SU-DHL-6 (cell line): ENCODE data around the gene KLHL17.

ENCODE experiments used
- H2AFZ ChIP-seq: fragments of 200-600 bp; sonication (generic); 2 replicates; pipeline ENCODE4 v1.6.1; 2014; ENCODE audit warnings: low read depth, mild to moderate bottlenecking, moderate library complexity, mixed read lengths, antibody characterized with exemption, low read length; ENCODE audit not compliant: severe bottlenecking
- H3F3A ChIP-seq: fragments of 200-600 bp; shearing (Covaris generic); 2 replicates; pipeline ENCODE4 v1.6.0; 2016; ENCODE audit warnings: antibody characterized with exemption, mild to moderate bottlenecking; ENCODE audit not compliant: insufficient read depth
- H3K27ac ChIP-seq: fragments of 200-600 bp; sonication (generic); 2 replicates; pipeline ENCODE4 v1.5.1; 2016; ENCODE audit warnings: low read depth, mild to moderate bottlenecking, low read length, moderate library complexity, mixed read lengths
- H3K27me3 ChIP-seq: fragments of 200-600 bp; sonication (generic), shearing (Covaris generic); 2 replicates; pipeline ENCODE4 v1.6.0; 2014; ENCODE audit warnings: mild to moderate bottlenecking, low read length
- H3K36me3 ChIP-seq: fragments of 200-600 bp; sonication (generic); 2 replicates; pipeline ENCODE4 v1.6.1; 2014; ENCODE audit warnings: mild to moderate bottlenecking, low read length, mixed read lengths
- H3K4me2 ChIP-seq: fragments of 300-600, 200-600 bp; shearing (Covaris generic), sonication (generic); 2 replicates; pipeline ENCODE4 v1.6.0; 2014; ENCODE audit warnings: low read length, low read depth, mild to moderate bottlenecking; ENCODE audit not compliant: poor library complexity, severe bottlenecking
- H3K4me3 ChIP-seq: fragments of 200-600 bp; sonication (generic); 2 replicates; pipeline ENCODE4 v1.5.1; 2014; ENCODE audit warnings: antibody characterized with exemption, low read length, mild to moderate bottlenecking, mixed read lengths; ENCODE audit not compliant: insufficient read depth, poor library complexity, severe bottlenecking
- H3K79me2 ChIP-seq: fragments of 200-600 bp; sonication (generic); 2 replicates; pipeline ENCODE4 v1.6.1; 2014; ENCODE audit warnings: mild to moderate bottlenecking, low read length, moderate library complexity; ENCODE audit not compliant: insufficient read depth
- H3K9ac ChIP-seq: fragments of 200-600 bp; sonication (generic); 2 replicates; pipeline ENCODE4 v1.7.0; 2014; ENCODE audit warnings: mild to moderate bottlenecking, low read length
- H3K9me2 ChIP-seq: fragments of 200-600 bp; sonication (generic); replicated peaks from 2 replicates; pipeline ENCODE4 v1.6.1; 2014; ENCODE audit warnings: low read length; ENCODE audit not compliant: insufficient read depth
- H3K9me3 ChIP-seq: fragments of 200-600 bp; sonication (generic); 2 replicates; pipeline ENCODE4 v1.6.1; 2014; ENCODE audit warnings: low read length, mixed read lengths; ENCODE audit not compliant: insufficient read depth
- H4K20me1 ChIP-seq: fragments of 200-600 bp; sonication (generic); 2 replicates; pipeline ENCODE4 v1.6.1; 2014; ENCODE audit warnings: low read depth, mild to moderate bottlenecking, antibody characterized with exemption, low read length, moderate library complexity, mixed read lengths
- EZH2phosphoT487 ChIP-seq: fragments of 200-600 bp; sonication (generic), shearing (Covaris generic); conservative IDR thresholded peaks from 2 replicates; pipeline ENCODE4 v1.6.1; 2018; ENCODE audit warnings: mild to moderate bottlenecking, antibody characterized with exemption, low read length, moderate library complexity, mixed read lengths
- TF ChIP-seq, protein P1 (sequence below): fragments of 200-600 bp; sonication (generic); IDR thresholded peaks from one replicate; pipeline ENCODE4 v1.5.1; 2017; ENCODE audit warnings: antibody characterized with exemption, mild to moderate bottlenecking, low read length, moderate library complexity; ENCODE audit not compliant: insufficient read depth, poor library complexity, severe bottlenecking

The KLHL17 gene

DNA sequence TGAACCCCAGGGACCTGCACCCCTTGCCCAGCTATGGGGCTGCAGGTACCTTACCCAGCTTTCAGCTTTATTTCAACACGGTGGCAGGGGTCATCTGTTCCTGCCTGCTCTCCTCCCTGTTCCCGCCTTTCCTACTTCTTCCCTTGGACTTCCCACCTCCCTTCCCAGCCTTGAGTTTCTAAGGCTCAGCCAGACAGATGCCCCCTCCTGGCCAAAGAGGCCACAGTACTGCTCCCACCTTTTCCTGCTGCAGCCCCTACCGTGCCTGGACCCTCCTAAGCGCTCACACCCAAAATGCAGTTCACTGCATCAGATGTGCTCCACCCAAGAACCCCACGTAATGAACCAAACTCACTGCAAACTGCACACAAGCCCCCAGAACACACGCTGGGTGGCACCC, 9.0 kb upstream of the KLHL17 start:
- H3K27ac ChIP-seq, result no peak overlapping the region
- H3K36me3 ChIP-seq, result no peaks in the 10 kb centered on the region; the same call in 1 of the 2 replicates
- no peaks in the 10 kb centered on the region for H4K20me1 ChIP-seq
- TF ChIP-seq, protein P1, sequence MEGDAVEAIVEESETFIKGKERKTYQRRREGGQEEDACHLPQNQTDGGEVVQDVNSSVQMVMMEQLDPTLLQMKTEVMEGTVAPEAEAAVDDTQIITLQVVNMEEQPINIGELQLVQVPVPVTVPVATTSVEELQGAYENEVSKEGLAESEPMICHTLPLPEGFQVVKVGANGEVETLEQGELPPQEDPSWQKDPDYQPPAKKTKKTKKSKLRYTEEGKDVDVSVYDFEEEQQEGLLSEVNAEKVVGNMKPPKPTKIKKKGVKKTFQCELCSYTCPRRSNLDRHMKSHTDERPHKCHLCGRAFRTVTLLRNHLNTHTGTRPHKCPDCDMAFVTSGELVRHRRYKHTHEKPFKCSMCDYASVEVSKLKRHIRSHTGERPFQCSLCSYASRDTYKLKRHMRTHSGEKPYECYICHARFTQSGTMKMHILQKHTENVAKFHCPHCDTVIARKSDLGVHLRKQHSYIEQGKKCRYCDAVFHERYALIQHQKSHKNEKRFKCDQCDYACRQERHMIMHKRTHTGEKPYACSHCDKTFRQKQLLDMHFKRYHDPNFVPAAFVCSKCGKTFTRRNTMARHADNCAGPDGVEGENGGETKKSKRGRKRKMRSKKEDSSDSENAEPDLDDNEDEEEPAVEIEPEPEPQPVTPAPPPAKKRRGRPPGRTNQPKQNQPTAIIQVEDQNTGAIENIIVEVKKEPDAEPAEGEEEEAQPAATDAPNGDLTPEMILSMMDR, result no peak
- no peak for TF ChIP-seq EZH2phosphoT487
- H3F3A ChIP-seq, result no peaks in the 10 kb centered on the region
- no peaks in the 10 kb centered on the region for H3K9me3 ChIP-seq
- no peaks in the 10 kb centered on the region for H3K9me2 ChIP-seq
- H3K27me3 ChIP-seq, result no peaks in the 10 kb centered on the region
- H3K79me2 ChIP-seq, result no peaks in the 10 kb centered on the region
- H3K9ac ChIP-seq, result no peak overlapping the region
- no peak overlapping the region for H3K4me3 ChIP-seq
- no peak overlapping the region for H2AFZ ChIP-seq
- no peak overlapping the region for H3K4me2 ChIP-seq

DNA sequence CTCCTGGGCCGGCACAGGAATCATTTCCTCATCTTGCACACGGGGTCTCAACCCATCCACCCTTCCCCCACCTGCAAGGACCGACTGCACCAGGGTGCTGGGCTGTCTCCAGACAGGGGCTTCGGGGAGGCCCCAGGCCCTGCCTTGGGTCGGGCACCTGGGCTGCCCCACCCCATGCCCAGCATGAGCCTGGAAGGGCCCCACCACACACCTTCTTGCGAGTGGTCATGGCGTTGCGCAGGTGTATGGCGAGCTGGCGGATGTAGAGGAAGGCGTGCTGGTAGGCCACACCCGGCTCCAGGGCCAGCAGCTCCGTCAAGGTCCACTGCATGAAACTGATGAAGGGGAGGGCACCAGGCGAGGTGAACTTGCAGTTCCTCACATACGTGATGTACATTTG, 8.2 kb upstream of the KLHL17 start:
- Histone ChIP-seq H3K4me3 (no peak overlapping the region), H3F3A (no peaks in the 10 kb centered on the region), H3K27me3 (no peaks in the 10 kb centered on the region), H3K9me3 (no peaks in the 10 kb centered on the region), H4K20me1 (no peaks in the 10 kb centered on the region), H3K27ac (no peak overlapping the region), H3K4me2 (no peak overlapping the region), H3K79me2 (peaks cover under 1% of the 10 kb centered on the region; the same call in 1 of the 2 replicates), H3K36me3 (no peaks in the 10 kb centered on the region; the same call in 1 of the 2 replicates), H2AFZ (no peak overlapping the region), H3K9ac (no peak overlapping the region), H3K9me2 (no peaks in the 10 kb centered on the region)
- no peak for TF ChIP-seq EZH2phosphoT487
- TF ChIP-seq, protein P1, result no peak

DNA sequence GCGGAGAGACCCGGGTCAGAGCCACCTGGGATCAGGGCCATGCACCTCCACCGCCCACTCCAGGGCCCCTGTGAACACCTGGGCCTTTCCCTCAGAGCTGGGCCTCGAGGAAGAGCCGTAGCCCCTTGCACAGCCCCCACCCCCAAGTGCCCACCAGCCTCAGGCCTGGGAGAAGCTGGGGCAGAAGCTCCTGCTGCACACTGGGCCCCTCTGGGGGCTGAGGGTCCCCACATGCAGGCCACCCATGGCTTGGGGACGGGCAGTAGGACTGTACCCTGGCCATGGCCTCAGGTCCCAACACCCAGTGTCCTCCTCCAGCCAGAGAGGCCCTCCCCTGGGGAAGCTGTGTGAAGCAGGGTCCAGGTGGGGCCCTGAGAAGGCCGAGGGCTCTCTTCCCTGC, 7.8 kb upstream of the KLHL17 start:
- no peaks in the 10 kb centered on the region for H3K27me3 ChIP-seq
- H3K36me3 ChIP-seq, result no peaks in the 10 kb centered on the region; the same call in 1 of the 2 replicates
- TF ChIP-seq, protein P1, result no peak
- no peak for TF ChIP-seq EZH2phosphoT487
- H3F3A ChIP-seq, result no peaks in the 10 kb centered on the region
- H3K4me2 ChIP-seq, result no peak overlapping the region
- H3K4me3 ChIP-seq, result no peak overlapping the region
- no peaks in the 10 kb centered on the region for H4K20me1 ChIP-seq
- no peak overlapping the region for H3K9ac ChIP-seq
- H3K9me3 ChIP-seq, result no peaks in the 10 kb centered on the region
- H2AFZ ChIP-seq, result no peak overlapping the region
- H3K27ac ChIP-seq, result no peak overlapping the region
- no peaks in the 10 kb centered on the region for H3K9me2 ChIP-seq
- peaks cover 4% of the 10 kb centered on the region for H3K79me2 ChIP-seq
